ENCODE results near the gene STT3B.
A peak's percentile ranks its signal among the peaks of the same experiment; 100 is the strongest.
"Not testable (repeated sequence)": the region's sequence is repeated elsewhere in the genome, so short reads cannot be mapped to it uniquely, and the experiment has no call there.

The STT3B gene

DNA sequence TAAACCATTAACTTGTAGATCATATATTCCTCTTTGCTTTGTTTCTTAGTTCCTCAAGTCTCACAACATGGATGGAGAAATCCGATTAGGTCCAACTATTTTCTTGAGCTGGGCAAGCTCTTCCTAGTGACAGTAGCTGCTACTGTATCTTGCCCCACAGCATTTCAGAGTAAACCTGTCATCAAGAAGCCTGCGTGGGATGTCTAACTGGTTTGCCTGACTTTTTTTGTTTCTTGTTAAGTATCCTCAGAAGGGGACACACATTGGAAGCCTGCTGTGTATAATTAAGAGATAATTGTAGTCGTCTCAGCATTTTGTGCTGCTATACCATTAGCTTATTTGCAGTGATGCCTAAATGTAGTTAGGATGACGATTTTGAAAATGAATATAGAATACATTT, 29.3 kb upstream of the STT3B start:
- H3K9me3 ChIP-seq (ENCODE audit: control insufficient read depth, low read length): no peaks in the 10 kb centered on the region
- no peak overlapping the region for H2BK120ac ChIP-seq (ENCODE audit: low read depth, low read length)
- no peak overlapping the region for H3K27ac ChIP-seq (ENCODE audit: low read length, poor library complexity, severe bottlenecking)
- peaks cover 0 to 34% of the 10 kb centered on the region in 2 experiments for H3K27me3 ChIP-seq (ENCODE audit: control insufficient read depth in 1 of 2, insufficient read depth in 1 of 2, low read length in 2 of 2)
- H2BK15ac ChIP-seq (ENCODE audit: low read depth, poor library complexity, severe bottlenecking): no peak overlapping the region
- DNase-seq: no peak
- no peaks in the 10 kb centered on the region for H3K4me1 ChIP-seq (ENCODE audit: control insufficient read depth, insufficient read depth, low read depth, low read length)
- H2AK5ac ChIP-seq (ENCODE audit: low read length, severe bottlenecking): no peak overlapping the region
- no peak overlapping the region for H3K18ac ChIP-seq (ENCODE audit: low read depth in 1 of 2, low read length in 2 of 2)
- H3K23ac ChIP-seq (ENCODE audit: low read length in 2 of 2): no peak overlapping the region
- H3K4me2 ChIP-seq (ENCODE audit: low read length, poor library complexity, severe bottlenecking): no peak overlapping the region
- no peak overlapping the region for H3K14ac ChIP-seq (ENCODE audit: low read length in 2 of 2)
- 71% methylated on average over 4 of the region's 4 CpGs for WGBS
- H3K79me1 ChIP-seq (replicated peaks; ENCODE audit: low read length, poor library complexity, severe bottlenecking): no peaks in the 10 kb centered on the region
- H3K36me3 ChIP-seq (ENCODE audit: control insufficient read depth in 1 of 2, insufficient read depth in 2 of 2, low read depth in 1 of 2, low read length in 2 of 2): no peaks in the 10 kb centered on the region
- H4K91ac ChIP-seq (ENCODE audit: low read length): no peak overlapping the region
- H3K4me3 ChIP-seq (ENCODE audit: insufficient read depth in 1 of 2, low read depth in 1 of 2, low read length in 2 of 2): no peak overlapping the region
- no peak overlapping the region for H3K9ac ChIP-seq (ENCODE audit: low read length)
- H2BK5ac ChIP-seq (ENCODE audit: low read depth, low read length, poor library complexity, severe bottlenecking): no peak overlapping the region
- no peak overlapping the region for H3K4ac ChIP-seq (ENCODE audit: low read depth in 1 of 2, low read length in 2 of 2)
- H2AFZ ChIP-seq (ENCODE audit: low read depth, low read length): no peak overlapping the region
- H4K8ac ChIP-seq (ENCODE audit: low read length): no peak overlapping the region
- no peak overlapping the region for H2BK12ac ChIP-seq (ENCODE audit: low read length in 2 of 2)

DNA sequence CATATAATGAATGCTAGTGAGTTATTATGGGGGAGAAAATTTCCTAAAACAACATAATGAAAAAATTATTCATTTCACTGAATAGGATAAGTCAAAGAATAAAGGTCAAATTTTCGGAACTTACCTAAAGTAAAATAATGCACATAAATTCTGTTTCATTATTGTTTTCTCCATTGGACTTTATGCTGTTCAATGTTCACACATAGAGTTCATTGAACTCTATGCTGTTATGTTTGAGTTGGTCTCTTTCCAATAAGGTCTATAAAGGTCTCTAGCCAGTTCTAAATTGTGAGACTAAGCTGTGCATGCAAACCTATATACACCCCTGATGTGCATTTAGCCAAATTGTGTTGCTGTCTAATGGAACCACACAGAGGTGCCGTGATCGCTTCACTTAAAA, 28.5 kb upstream of the STT3B start:
- Histone ChIP-seq H3K4me2 (ENCODE audit: low read length, poor library complexity, severe bottlenecking) (no peak overlapping the region), H3K18ac (ENCODE audit: low read depth in 1 of 2, low read length in 2 of 2) (no peak overlapping the region), H3K14ac (ENCODE audit: low read length in 2 of 2) (no peak overlapping the region), H3K4ac (ENCODE audit: low read depth in 1 of 2, low read length in 2 of 2) (no peak overlapping the region), H3K36me3 (ENCODE audit: control insufficient read depth in 1 of 2, insufficient read depth in 2 of 2, low read depth in 1 of 2, low read length in 2 of 2) (no peaks in the 10 kb centered on the region), H3K27me3 (ENCODE audit: control insufficient read depth in 1 of 2, insufficient read depth in 1 of 2, low read length in 2 of 2) (peaks cover 2 to 34% of the 10 kb centered on the region in 2 experiments), H3K79me1 (replicated peaks; ENCODE audit: low read length, poor library complexity, severe bottlenecking) (no peaks in the 10 kb centered on the region), H4K91ac (ENCODE audit: low read length) (no peak overlapping the region), H2AFZ (ENCODE audit: low read depth, low read length) (no peak overlapping the region), H4K8ac (ENCODE audit: low read length) (no peak overlapping the region), H3K27ac (ENCODE audit: low read length, poor library complexity, severe bottlenecking) (no peak overlapping the region), H3K9me3 (ENCODE audit: control insufficient read depth, low read length) (no peaks in the 10 kb centered on the region), H3K4me1 (ENCODE audit: control insufficient read depth, insufficient read depth, low read depth, low read length) (no peaks in the 10 kb centered on the region), H2BK12ac (ENCODE audit: low read length in 2 of 2) (no peak overlapping the region), H3K4me3 (ENCODE audit: insufficient read depth in 1 of 2, low read depth in 1 of 2, low read length in 2 of 2) (no peak overlapping the region), H2AK5ac (ENCODE audit: low read length, severe bottlenecking) (no peak overlapping the region), H2BK5ac (ENCODE audit: low read depth, low read length, poor library complexity, severe bottlenecking) (no peak overlapping the region), H2BK15ac (ENCODE audit: low read depth, poor library complexity, severe bottlenecking) (no peak overlapping the region), H3K9ac (ENCODE audit: low read length) (no peak overlapping the region), H2BK120ac (ENCODE audit: low read depth, low read length) (no peak overlapping the region), H3K23ac (ENCODE audit: low read length in 2 of 2) (no peak overlapping the region)
- DNase-seq: no peak
- WGBS: no CpG with 5 or more reads among the region's 3 CpGs

DNA sequence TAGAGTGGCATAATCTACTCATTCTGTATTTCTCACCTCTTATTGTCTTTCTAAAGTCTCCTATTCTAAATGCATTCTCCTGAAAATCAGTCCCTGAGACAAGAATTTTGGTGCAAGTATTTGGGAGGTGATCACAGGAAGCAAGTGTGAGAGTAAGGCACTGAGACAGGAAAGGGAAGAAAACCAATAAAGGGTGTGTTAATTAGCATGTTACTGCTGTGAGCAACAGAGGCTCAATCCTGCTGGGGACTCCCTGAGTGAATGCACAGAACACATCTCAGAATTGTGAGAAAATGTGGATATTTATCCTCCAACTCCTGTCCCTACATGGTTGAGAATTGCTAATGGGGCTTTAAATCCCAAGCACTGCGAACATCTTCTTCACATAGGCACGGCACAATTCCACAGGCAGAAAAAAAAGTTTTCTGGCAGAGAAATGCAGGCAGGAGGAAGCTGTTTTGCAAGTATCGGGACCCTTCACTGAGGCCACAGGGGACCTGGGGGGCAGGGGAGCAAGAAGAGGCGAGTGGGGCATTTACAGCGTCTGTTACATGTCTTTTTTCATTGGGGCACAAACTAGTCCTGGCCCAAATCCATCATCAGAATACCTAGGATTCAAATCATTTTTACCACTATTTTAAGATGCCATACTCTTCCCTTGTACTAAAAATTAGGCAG, 27.2 kb upstream of the STT3B start:
- no peak overlapping the region for H2BK120ac ChIP-seq (ENCODE audit: low read depth, low read length)
- no peak for DNase-seq
- no peaks in the 10 kb centered on the region for H3K4me1 ChIP-seq (ENCODE audit: control insufficient read depth, insufficient read depth, low read depth, low read length)
- H3K14ac ChIP-seq (ENCODE audit: low read length in 2 of 2): no peak overlapping the region
- no peak overlapping the region for H2BK12ac ChIP-seq (ENCODE audit: low read length in 2 of 2)
- no peak overlapping the region for H3K4me2 ChIP-seq (ENCODE audit: low read length, poor library complexity, severe bottlenecking)
- H2BK5ac ChIP-seq (ENCODE audit: low read depth, low read length, poor library complexity, severe bottlenecking): no peak overlapping the region
- no peak overlapping the region for H3K9ac ChIP-seq (ENCODE audit: low read length)
- no peak overlapping the region for H2AK5ac ChIP-seq (ENCODE audit: low read length, severe bottlenecking)
- H3K18ac ChIP-seq (ENCODE audit: low read depth in 1 of 2, low read length in 2 of 2): no peak overlapping the region
- H2BK15ac ChIP-seq (ENCODE audit: low read depth, poor library complexity, severe bottlenecking): no peak overlapping the region
- no peaks in the 10 kb centered on the region for H3K79me1 ChIP-seq (replicated peaks; ENCODE audit: low read length, poor library complexity, severe bottlenecking)
- 11% methylated on average over 4 of the region's 5 CpGs for WGBS
- peak overlapping the region; percentile 39 for H2AFZ ChIP-seq (ENCODE audit: low read depth, low read length)
- no peaks in the 10 kb centered on the region for H3K36me3 ChIP-seq (ENCODE audit: control insufficient read depth in 1 of 2, insufficient read depth in 2 of 2, low read depth in 1 of 2, low read length in 2 of 2)
- peaks cover 3 to 28% of the 10 kb centered on the region in 2 experiments for H3K27me3 ChIP-seq (ENCODE audit: control insufficient read depth in 1 of 2, insufficient read depth in 1 of 2, low read length in 2 of 2)
- H4K8ac ChIP-seq (ENCODE audit: low read length): no peak overlapping the region
- no peak overlapping the region for H3K4me3 ChIP-seq (ENCODE audit: insufficient read depth in 1 of 2, low read depth in 1 of 2, low read length in 2 of 2)
- H3K27ac ChIP-seq (ENCODE audit: low read length, poor library complexity, severe bottlenecking): no peak overlapping the region
- H3K23ac ChIP-seq (ENCODE audit: low read length in 2 of 2): no peak overlapping the region
- no peak overlapping the region for H4K91ac ChIP-seq (ENCODE audit: low read length)
- no peaks in the 10 kb centered on the region for H3K9me3 ChIP-seq (ENCODE audit: control insufficient read depth, low read length)
- no peak overlapping the region for H3K4ac ChIP-seq (ENCODE audit: low read depth in 1 of 2, low read length in 2 of 2)

DNA sequence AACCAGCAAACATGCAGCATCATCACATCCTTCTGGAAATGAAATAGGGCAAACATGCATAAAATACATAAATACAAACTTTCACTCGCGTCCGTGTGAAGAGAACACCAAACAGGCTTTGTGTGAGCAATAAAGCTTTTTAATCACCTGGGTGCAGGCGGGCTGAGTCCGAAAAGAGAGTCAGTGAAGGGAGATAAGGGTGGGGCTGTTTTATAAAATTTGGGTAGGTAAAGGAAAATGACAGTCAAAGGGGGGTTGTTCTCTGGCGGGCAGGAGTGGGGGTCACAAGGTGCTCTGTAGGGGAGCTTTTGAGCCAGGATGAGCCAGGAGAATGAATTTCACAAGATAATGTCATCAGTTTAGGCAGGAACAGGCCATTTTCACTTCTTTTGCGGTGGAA, 26.2 kb upstream of the STT3B start:
- H3K9me3 ChIP-seq (ENCODE audit: control insufficient read depth, low read length); H3K14ac ChIP-seq (ENCODE audit: low read length in 2 of 2); DNase-seq; H2AFZ ChIP-seq (ENCODE audit: low read depth, low read length); H3K18ac ChIP-seq (ENCODE audit: low read depth in 1 of 2, low read length in 2 of 2); H3K4me1 ChIP-seq (ENCODE audit: control insufficient read depth, insufficient read depth, low read depth, low read length); H2BK5ac ChIP-seq (ENCODE audit: low read depth, low read length, poor library complexity, severe bottlenecking); H3K23ac ChIP-seq (ENCODE audit: low read length in 2 of 2); H3K4ac ChIP-seq (ENCODE audit: low read depth in 1 of 2, low read length in 2 of 2); H2BK12ac ChIP-seq (ENCODE audit: low read length in 2 of 2); H3K79me1 ChIP-seq (replicated peaks; ENCODE audit: low read length, poor library complexity, severe bottlenecking); H3K4me2 ChIP-seq (ENCODE audit: low read length, poor library complexity, severe bottlenecking); H2BK15ac ChIP-seq (ENCODE audit: low read depth, poor library complexity, severe bottlenecking); H3K9ac ChIP-seq (ENCODE audit: low read length); H4K91ac ChIP-seq (ENCODE audit: low read length); H2BK120ac ChIP-seq (ENCODE audit: low read depth, low read length); H3K27ac ChIP-seq (ENCODE audit: low read length, poor library complexity, severe bottlenecking); H3K36me3 ChIP-seq (ENCODE audit: control insufficient read depth in 1 of 2, insufficient read depth in 2 of 2, low read depth in 1 of 2, low read length in 2 of 2); H2AK5ac ChIP-seq (ENCODE audit: low read length, severe bottlenecking); H4K8ac ChIP-seq (ENCODE audit: low read length); H3K4me3 ChIP-seq (ENCODE audit: insufficient read depth in 1 of 2, low read depth in 1 of 2, low read length in 2 of 2): not testable (repeated sequence)
- 85% methylated on average over 7 of the region's 7 CpGs for WGBS
- H3K27me3 ChIP-seq (ENCODE audit: control insufficient read depth in 1 of 2, insufficient read depth in 1 of 2, low read length in 2 of 2): peaks cover 3 to 28% of the 10 kb centered on the region in 2 experiments

All from mesenchymal stem cell (in vitro differentiated cells and primary cell).